Stimulated activated CD8-positive, alpha-beta memory T cell treated with anti-CD3 and anti-CD28 coated beads, Interleukin-7, amount 100 ng/mL, for 1 hour (primary cell): ENCODE measurements around the gene RNF151.
"Not testable (repeated sequence)": the region's sequence is repeated elsewhere in the genome, so short reads cannot be mapped to it uniquely, and the experiment has no call there.

Experiments
- DNase-seq, 2 donors: peaks; one replicate each; pipeline ENCODE4 v3.0.0-alpha.2; 2020; ENCODE audit warnings: low read depth in 2 of 2

The RNF151 gene

DNA sequence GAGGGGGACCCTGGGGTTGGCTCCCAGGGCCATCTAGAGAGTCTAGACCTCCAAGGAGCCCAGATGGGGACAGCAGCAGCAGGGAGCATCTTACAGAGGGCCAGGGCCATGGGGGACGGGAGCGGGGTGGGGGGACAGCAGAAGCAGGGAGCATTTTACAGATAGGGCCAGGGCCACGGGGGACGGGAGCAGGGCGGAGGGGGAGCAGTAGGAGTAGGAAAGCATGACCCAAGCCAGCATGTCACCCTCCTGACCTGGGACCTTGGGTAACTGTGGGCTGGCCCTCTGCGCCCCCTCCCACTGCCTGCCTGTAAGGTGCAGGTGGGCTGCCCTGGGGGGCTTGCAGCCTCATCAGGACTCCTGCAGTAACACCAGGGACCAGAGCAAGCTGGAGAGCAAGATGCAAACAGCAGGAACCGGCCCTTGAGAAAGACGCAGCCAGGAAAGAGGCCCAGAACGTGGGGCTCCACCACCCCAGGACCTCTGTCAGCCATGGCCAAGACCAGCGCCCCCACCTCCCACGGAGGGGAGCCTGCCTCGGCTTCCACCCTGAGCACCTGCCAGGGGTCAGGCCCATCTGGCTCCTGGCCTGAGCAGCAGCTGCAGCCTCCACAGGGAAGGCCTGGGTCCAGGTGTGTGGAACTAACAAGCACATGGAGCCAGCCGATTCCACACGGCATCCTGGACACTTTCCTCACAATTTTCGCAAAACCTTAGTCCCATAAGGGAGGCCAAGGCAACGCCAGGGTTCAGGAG is 40.6 kb downstream of the RNF151 start:
- no peak for DNase-seq

DNA sequence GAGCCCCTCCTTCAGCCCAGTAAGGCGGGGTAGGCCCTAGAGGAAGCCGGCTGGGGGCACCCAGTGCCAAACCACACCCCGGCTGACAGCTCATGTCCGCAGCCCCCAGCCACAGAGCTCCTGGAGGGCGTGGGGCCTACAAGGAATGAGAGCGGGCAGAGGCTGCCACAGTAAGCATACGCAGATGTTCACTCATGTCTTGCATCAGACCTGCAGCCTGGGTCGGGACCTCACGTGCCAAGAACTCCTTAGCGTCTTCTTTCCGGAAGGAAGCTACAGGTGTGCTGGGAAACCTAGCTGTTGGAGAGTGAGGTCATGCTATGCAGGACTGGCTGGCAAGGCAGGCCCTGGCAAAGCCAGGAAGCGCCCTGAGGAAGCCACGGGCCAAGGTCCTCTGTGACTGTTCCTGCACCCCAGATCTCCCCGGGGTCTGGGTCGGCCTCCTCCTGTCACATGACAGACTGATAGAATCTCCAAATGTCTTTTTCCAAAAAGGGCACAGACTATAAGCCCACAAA is 41.4 kb downstream of the RNF151 start:
- DNase-seq: no peak

DNA sequence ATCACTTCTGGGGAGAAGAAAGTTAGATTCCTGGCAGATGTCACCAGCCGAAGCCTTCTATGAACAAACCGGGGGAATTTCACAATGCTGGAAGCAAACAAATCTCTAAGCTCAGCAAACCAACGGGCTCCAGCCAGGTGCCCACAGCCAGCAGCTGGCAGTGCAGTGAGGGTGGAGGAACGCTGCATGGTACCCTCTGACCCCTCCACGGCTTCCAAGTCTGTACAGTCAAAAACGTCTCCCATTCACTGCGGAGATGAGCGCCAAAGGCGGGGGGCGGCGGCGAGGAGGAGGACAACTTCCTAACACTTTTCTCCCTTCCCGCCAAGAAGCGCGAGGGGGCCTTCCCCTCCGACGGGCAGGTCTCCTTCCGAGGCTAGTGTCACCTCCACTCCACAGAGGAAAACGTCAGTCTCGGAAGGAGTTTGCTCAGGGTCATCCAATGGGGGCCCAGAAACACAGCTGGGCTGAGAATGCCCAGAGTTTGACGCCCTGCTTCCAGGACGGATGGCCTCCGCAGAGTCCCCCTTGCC is 42.0 kb downstream of the RNF151 start:
- DNase-seq: no peak

GRCh38 chr16:2009164-2009711 is 42.6 kb downstream of the RNF151 start:
- no peak for DNase-seq

GRCh38 chr16:2009791-2010510 is 43.3 kb downstream of the RNF151 start, which contains the start of gene ZNF598:
Gene ZNF598, minus strand, starts transcription at chr16:2009821.
- DNase-seq: peak; percentile 50 to 63

DNA sequence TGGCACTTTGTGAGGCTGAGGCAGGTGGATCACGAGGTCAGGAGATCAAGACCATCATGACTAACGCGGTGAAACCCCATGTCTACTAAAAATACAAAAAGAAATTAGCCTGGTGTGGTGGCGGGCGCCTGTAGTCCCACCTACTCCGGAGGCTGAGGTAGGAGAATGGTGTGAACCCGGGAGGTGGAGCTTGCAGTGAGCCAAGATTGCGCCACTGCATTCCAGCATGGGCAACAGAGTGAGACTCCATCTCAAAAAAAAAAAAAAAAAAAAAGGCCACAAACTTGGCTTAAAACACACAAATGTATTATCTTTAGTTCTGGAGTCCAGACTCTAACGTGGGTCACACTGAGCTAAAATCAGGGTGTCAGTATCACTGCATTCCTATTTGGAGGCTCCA is 45.1 kb downstream of the RNF151 start:
- DNase-seq: not testable (repeated sequence)

- no peak for DNase-seq
These were observed 46.9 kb downstream of the RNF151 start for GRCh38 chr16:2013527-2013926.

- DNase-seq: no peak
These were observed 48.7 kb downstream of the RNF151 start for GRCh38 chr16:2015117-2015946.

GRCh38 chr16:2015947-2016208 is 49.2 kb downstream of the RNF151 start:
- DNase-seq: no peak

GRCh38 chr16:2016407-2016922 is 49.8 kb downstream of the RNF151 start:
- no peak for DNase-seq
